Daoy (cell line): ENCODE results near the gene SLC9A5. TPM values are rescaled to one million over a fixed set of nuclear protein-coding genes. Genes with fewer than 3 reads are reported as not detected.

Experiments
- DNase-seq: peaks from one replicate; pipeline ENCODE4 v3.0.0-alpha.2; 2015; ENCODE audit warnings: low read depth
- total RNA-seq: library from RNA; depleted of rRNA; stranded (reverse); fragments of >200 nt; shearing (Covaris generic); gene quantifications from 2 replicates; pipeline ENCODE4 v1.2.3, GENCODE V29; 2014; rRNA removed

The SLC9A5 gene
- total RNA-seq, 1 experiment from 2014 or later = 1.8 TPM

DNA sequence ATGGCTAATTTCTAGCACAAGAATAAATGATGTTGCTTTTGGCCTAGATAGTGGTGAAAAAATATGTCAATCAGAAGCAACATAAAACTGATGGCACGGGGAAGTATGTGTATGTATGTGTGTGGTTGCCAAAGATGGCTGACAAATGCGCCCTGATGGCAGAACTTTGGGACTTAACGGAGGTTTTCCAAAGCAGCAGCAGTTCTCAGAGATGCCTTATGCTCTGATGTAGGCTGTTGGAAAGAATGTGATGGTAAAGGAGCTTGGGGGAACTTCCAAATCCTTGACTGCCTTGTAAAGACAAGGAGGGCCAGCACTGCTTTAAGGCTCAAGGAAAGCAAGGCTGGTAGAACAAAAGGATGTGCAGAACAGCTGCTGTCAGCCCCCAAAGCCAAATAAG, 61.8 kb downstream of the SLC9A5 start:
- DNase-seq = no peak

DNA sequence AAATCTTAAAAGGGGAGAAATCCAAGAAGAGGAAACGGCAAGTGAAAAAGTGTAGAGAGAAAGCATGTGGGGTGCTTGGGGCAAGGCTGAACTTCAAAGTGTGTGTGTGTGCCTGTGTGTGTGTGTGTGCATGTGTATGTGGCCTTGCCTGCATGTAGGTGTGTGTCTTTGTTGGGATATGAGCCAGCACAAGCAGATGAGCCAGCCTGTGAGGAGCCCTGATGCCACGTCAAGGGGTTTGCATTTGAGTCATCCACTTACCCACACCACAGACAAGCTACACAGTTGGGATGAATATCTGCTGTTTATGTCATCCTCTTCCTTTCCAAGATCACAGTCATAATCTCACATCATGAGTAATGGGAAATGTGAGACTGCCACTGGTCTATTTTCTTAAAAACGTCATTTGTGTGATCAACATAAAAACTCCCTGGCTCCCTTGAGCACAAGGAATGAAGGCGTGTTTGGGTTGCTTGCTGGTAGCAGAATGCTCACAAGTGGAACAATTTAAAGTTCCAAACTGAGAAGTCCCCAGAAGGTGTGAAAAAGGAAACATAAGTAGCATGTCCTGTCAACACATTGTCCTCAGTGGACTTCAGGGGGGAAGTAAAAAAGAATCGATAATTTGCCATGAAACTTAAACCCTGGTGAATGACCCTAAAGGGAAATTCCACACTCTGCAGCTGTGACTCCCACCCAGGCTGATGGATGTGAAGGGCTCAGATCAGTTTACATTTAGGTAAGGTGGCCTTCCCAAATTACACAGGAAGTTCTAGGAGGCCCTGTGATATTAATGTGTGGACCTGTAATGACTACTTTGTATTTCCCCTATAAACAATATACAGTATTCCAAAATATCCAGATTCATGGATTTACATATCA, 63.1 kb downstream of the SLC9A5 start:
- DNase-seq = peak; percentile 98

DNA sequence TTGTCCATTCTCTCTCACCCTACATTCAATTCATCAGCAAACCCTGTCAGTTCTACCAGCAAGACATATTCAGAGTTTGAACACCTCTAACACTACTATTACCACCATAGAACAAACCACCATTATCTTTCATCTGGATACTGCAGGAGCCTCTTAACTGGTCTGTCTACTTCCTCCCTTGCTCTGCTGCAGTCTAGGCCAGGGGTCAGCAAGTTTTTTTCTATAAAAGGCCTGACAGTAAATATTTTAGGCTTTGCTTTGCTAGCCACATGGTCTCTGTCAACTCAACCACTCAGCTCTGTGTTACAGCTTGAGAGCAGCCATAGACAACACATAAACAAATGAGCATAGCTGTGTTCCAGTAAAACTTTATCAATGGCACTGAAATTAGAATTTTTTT, 63.9 kb downstream of the SLC9A5 start:
- DNase-seq = peak; percentile 30

DNA sequence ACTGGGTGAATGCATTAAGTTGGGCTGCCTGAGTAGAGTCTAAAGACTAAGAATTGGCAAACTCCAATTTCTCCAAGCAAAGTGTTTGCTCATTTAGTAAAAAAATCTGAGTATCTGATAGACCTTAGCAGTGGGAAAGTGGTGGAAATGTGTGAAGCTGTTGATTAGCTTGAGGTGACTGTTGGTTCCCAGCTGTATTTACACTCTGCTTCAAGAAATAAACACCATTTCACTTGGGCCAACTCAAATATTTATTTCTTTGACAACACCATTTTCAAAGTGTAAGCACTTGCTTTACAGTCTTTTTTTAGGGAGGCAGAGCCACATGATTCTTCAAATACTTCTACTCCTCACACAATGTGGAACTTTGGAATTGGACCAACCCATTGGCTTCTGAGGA, 69.1 kb downstream of the SLC9A5 start:
- DNase-seq = no peak

Other genes with a start within 250 kb of the SLC9A5 start
- 94.9 and 115 TPM in 2 replicates for gene CBFB, start 219.8 kb upstream of the SLC9A5 start, total RNA-seq
- gene PHAF1, start 139.0 kb upstream of the SLC9A5 start, total RNA-seq = 12.5 and 26.3 TPM in 2 replicates
- 5.5 and 9.8 TPM in 2 replicates for gene B3GNT9, start 98.0 kb upstream of the SLC9A5 start, total RNA-seq
- gene TRADD, start 89.1 kb upstream of the SLC9A5 start, total RNA-seq = 16.7 and 20.5 TPM in 2 replicates
- 3.8 and 6.2 TPM in 2 replicates for gene FBXL8, start 89.0 kb upstream of the SLC9A5 start, total RNA-seq
- gene HSF4, start 84.2 kb upstream of the SLC9A5 start, total RNA-seq = 1.2 and 2.8 TPM in 2 replicates
- 9.5 and 14.7 TPM in 2 replicates for gene NOL3, start 78.4 kb upstream of the SLC9A5 start, total RNA-seq
- 4.6 and 7.0 TPM in 2 replicates for gene MATCAP1, start 65.0 kb upstream of the SLC9A5 start, total RNA-seq
- 0.63 and 0.74 TPM in 2 replicates for gene EXOC3L1, start 58.8 kb upstream of the SLC9A5 start, total RNA-seq
- 109 and 111 TPM in 2 replicates for gene E2F4, start 56.8 kb upstream of the SLC9A5 start, total RNA-seq
- 0.97 and 1.8 TPM in 2 replicates for gene ELMO3, start 49.8 kb upstream of the SLC9A5 start, total RNA-seq
- 30.0 and 54.8 TPM in 2 replicates for gene TMEM208, start 21.8 kb upstream of the SLC9A5 start, total RNA-seq
- 22.2 and 25.7 TPM in 2 replicates for gene FHOD1, start 1.5 kb upstream of the SLC9A5 start, total RNA-seq
- 31.7 and 45.0 TPM in 2 replicates for gene PLEKHG4, start 30.6 kb downstream of the SLC9A5 start, total RNA-seq
- 0.23 and 0.33 TPM in 2 replicates for gene KCTD19, start 77.8 kb downstream of the SLC9A5 start, total RNA-seq
- gene LRRC36, start 77.8 kb downstream of the SLC9A5 start, total RNA-seq = 0.36 TPM in 1 of 2 replicates, not detected in the other
- 0.71 TPM in 1 of 2 replicates, not detected in the other for gene TPPP3, start 144.5 kb downstream of the SLC9A5 start, total RNA-seq
- 1.9 and 3.0 TPM in 2 replicates for gene ZDHHC1, start 167.5 kb downstream of the SLC9A5 start, total RNA-seq
- gene HSD11B2, start 182.1 kb downstream of the SLC9A5 start, total RNA-seq = not detected in 2 replicates
- 56.2 and 66.9 TPM in 2 replicates for gene ATP6V0D1, start 232.2 kb downstream of the SLC9A5 start, total RNA-seq
- not detected in 2 replicates for gene AGRP, start 234.6 kb downstream of the SLC9A5 start, total RNA-seq